GM13976 (cell line): Measurements from ENCODE around the gene PARP14.

Experiments used
- DNase-seq: peaks from one replicate; pipeline ENCODE4 v3.0.0; 2012; ENCODE audit warnings: low spot score
- CTCF ChIP-seq: IDR thresholded peaks from 2 replicates; pipeline ENCODE4 v1.5.1; 2012; ENCODE audit warnings: borderline replicate concordance, mild to moderate bottlenecking; ENCODE audit not compliant: insufficient read depth; ENCODE audit errors: extremely low read depth, missing control alignments, control extremely low read depth
- in situ Hi-C: fragments of 300-500 bp; cut with MboI; formaldehyde crosslinking; loops from one replicate; pipeline ENCODE4 v1.12.0; 2022; ENCODE audit warnings: low sequenced_read_pairs, mixed read lengths, inconsistent platforms; ENCODE audit not compliant: unreplicated experiment

Gene PARP14

DNA sequence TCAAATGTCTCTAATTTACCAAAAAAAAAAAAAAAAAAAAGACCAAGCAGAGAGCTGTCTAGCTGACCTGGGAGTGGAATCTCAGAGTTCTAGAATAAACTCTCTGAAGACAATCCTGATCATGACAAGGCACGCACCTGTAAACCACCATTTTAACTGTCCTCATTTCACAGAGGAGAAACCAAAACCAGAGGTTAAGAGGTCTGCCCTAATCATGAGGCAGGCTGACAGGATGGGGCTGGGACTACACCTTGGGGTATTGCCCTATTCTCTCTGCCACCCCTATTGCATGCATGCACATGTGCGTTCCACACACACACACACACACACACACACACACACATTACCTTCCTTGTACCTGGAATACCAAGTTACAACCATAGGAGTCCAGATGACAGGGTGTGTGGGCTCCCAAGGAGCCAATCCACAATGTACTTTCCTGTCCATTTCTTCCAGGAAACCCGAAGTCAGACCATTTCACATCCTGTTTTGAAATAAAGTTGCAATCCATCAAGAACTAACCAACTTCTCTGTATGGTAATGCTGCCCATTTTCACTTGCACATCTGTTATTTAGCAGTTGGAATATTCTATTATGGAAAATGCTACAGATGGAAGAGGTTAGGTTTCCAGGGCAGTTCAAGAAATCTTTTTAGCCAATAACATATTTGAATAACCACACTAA is 78.4 kb downstream of the PARP14 start:
- in situ Hi-C loops, result no loop called here
- no peak for DNase-seq
- no peak for TF ChIP-seq CTCF

DNA sequence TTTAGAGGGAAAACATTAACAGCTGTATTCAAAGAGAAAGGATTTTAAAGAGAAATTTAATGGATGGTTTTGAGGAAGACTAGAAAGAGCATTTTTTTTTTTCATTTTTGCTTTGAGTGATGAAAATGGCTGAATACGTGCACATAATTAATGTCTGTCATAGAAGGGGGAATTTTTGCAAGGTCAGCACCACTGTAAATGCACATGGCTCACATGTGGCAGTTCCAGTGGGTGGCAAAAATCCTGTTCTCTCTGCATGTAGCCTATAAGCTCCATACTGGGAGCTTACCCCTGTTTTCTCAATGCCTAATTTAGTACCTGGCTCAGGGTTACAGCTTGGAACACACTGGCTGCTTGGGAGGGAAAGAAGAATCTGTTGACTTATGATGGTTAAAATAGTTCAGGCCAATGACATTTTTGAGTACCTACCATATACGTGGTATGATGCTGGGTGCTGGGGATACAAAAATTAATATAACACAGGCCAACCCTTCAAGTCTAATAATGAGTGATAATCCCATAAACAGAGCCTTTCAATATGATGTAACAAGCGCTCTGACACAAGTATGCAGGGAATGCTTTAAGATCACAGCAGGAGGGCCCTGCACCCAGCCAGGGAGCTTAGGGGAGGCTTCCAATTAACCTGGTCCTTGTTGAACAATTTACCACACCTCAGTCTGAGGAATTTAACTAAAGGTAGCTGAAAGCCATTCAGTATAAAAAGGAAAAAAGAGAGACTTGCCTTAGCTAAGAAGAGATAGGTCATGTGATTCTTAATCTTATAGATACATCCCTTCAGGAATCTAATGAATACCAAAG is 80.0 kb downstream of the PARP14 start:
- no peak for TF ChIP-seq CTCF
- in situ Hi-C loops, result no loop called here
- DNase-seq, result no peak

DNA sequence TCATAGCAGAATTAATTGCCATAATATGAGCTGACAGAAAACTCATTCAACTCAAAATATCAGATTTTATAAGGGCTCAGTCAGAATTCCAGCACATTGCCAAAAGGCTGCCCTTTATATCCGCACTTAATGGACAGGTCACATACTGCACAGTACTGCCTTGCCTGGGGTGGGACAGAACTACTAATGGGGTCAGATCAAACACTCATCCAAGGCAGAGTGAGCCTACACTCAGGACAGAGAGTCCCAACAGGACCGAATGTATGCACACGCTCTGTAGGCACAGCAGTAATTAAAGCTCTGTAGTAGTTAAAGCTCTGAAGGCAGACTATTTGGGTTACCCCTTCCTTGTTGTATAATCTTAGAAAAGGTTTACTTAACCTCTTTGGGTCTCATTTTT is 85.8 kb downstream of the PARP14 start:
- TF ChIP-seq CTCF, result no peak
- in situ Hi-C loops, result no loop called here
- DNase-seq, result no peak

- no peak for TF ChIP-seq CTCF
- in situ Hi-C loops, result no loop called here
- no peak for DNase-seq
These were observed 87.1 kb downstream of the PARP14 start for GRCh38 chr3:122767540-122768372.

DNA sequence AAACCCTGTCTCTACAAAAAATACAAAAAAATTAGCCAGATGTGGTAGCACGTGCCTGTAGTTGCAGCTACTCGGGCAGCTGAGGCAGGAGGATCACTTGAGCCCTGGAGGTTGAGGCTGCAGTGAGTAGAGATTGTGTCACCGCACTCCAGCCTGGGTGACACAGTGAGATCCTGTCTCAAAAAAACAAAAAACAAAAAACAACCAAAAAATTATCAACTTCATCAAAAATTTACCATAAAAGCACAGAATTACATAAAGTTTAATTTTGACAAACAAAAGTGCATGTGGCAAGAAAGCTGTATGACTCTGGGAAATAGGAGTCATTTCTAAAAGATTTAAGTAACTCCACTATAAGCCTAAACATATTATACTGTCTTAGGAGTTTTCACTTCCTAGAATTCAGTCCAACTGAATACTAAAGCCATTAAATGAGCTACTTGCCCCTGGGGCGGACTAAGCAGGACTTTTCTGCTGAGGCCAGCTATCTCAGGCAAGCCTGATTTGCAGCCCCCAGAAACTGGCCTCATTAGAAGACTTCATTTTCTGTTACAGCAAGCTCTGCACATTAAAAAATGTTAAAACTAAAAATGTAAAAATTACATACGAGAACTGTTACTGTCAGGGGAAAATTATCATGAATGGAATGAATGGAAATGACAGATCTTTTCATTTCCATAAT is 90.0 kb downstream of the PARP14 start:
- no peak for DNase-seq
- in situ Hi-C loops, result no loop called here
- TF ChIP-seq CTCF, result no peak

DNA sequence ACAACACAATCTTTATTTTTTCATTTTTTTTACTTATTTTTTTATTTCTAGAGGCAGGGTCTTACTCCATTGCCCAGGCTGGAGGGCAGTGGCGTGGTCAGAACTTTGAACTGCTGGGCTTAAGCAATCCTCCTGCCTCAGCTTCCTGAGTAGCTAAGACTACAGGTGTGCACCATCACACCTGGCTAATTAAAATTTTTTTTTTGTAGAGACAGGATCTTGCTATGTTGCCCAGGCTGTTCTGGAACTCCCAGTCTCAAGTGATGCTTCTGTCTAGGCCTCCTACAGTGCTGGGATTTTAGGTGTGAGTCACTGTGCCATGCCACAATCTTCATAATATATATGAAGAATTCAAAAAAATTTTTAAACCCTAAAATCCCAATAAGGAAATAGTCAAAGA is 92.2 kb downstream of the PARP14 start:
- DNase-seq, result no peak
- in situ Hi-C loops, result no loop called here
- TF ChIP-seq CTCF, result no peak
